Upper lobe of right lung (tissue), 1 donor: ENCODE measurements around the gene PRDM16. TPM values are rescaled to one million over a fixed set of nuclear protein-coding genes. Genes with fewer than 3 reads are reported as not detected.

Source experiments
- ATAC-seq: fragments of 200-7000 bp; cut with Tn5 transposase; one replicate; pipeline ENCODE4 v1.9.1; 2020; ENCODE audit warnings: mild to moderate bottlenecking, moderate library complexity
- DNase-seq: peaks from one replicate; pipeline ENCODE4 v3.0.0-alpha.2; 2020
- H3K27ac ChIP-seq: fragments of 200-600 bp; one replicate; pipeline ENCODE4 v1.8.0; 2022
- H3K27me3 ChIP-seq: fragments of 200-600 bp; one replicate; pipeline ENCODE4 v1.8.0; 2022; ENCODE audit warnings: mild to moderate bottlenecking
- H3K36me3 ChIP-seq: fragments of 200-600 bp; one replicate; pipeline ENCODE4 v1.8.0; 2022
- H3K4me1 ChIP-seq: fragments of 200-600 bp; one replicate; pipeline ENCODE4 v1.8.0; 2022
- H3K4me3 ChIP-seq: fragments of 200-600 bp; one replicate; pipeline ENCODE4 v1.8.0; 2022; ENCODE audit warnings: mild to moderate bottlenecking
- H3K9me3 ChIP-seq: fragments of 200-600 bp; one replicate; pipeline ENCODE4 v1.8.0; 2022
- intact Hi-C: fragments of 100-400 bp; cut with DNase I; formaldehyde crosslinking; loops from one replicate; pipeline ENCODE4 v1.11.0; 2022
- total RNA-seq: library from RNA; stranded (reverse); fragmentation: NEBNext Ultra II Directional; extraction: Animal tissue kit (Norgen Biotek cat#: 25700); gene quantifications from one replicate; pipeline ENCODE4 v1.2.1, GENCODE V29; 2021
- TF ChIP-seq, protein P1 (sequence below): fragments of 200-600 bp; IDR thresholded peaks from one replicate; pipeline ENCODE4 v1.8.0; 2022; ENCODE audit warnings: antibody characterized with exemption
- donor health status: DM: no; HTN: yes; CAD: no; lungs with severe emphysema.

Gene PRDM16
- total RNA-seq, 1 donor from 2014 or later, result 21.0 TPM

DNA sequence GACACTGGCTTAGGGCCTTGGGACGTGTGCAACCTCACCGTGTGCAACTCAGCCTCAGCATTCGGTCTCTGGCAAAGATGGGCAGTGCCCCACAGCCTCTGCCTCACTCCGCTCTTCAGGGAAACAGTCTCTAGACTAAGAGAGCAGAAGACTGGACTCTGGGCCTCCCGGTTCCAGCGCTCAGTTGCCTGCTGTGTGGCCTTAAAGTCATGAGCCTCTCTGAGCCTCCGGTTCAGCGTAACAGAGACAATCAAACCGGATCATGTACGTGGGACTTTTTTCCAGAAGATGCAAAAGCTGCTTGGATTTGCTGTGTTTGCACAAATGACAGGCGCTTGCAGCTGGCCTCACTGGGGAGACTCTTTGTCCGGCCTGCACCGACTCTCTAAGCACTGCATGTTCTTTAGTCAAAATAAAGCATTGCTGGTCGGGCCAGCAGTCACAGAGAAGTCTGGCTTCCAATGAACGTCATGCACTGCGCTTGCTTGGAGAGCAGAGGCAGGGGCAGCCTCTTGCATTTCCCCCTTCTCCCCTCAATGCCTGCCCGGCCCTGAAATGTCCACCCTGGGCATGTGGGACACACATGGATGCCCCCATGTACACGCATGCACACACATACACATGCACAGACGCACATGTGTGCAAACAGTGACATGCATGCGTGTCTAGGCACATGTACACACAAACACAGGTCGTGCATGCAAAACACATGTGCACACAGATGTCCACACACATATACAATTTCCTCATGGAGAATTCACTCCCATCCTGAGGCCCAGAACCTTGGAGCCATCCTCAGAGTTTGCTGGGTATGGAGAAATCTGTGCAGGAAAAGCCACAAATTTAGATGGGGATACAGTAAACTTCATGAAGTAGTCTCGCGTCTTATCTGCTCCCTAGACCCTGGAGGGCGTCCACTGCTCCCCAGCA lies 152.4 kb downstream of the PRDM16 start:
- ATAC-seq (no peak), DNase-seq (no peak)
- Histone ChIP-seq H3K9me3 (no peaks in the 10 kb centered on the region), H3K27me3 (peaks cover 4% of the 10 kb centered on the region), H3K36me3 (no peaks in the 10 kb centered on the region), H3K4me3 (no peak overlapping the region), H3K27ac (no peak overlapping the region), H3K4me1 (peaks cover 13% of the 10 kb centered on the region)
- intact Hi-C loops, result no loop called here
- TF ChIP-seq, protein P1, sequence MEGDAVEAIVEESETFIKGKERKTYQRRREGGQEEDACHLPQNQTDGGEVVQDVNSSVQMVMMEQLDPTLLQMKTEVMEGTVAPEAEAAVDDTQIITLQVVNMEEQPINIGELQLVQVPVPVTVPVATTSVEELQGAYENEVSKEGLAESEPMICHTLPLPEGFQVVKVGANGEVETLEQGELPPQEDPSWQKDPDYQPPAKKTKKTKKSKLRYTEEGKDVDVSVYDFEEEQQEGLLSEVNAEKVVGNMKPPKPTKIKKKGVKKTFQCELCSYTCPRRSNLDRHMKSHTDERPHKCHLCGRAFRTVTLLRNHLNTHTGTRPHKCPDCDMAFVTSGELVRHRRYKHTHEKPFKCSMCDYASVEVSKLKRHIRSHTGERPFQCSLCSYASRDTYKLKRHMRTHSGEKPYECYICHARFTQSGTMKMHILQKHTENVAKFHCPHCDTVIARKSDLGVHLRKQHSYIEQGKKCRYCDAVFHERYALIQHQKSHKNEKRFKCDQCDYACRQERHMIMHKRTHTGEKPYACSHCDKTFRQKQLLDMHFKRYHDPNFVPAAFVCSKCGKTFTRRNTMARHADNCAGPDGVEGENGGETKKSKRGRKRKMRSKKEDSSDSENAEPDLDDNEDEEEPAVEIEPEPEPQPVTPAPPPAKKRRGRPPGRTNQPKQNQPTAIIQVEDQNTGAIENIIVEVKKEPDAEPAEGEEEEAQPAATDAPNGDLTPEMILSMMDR, result no peak

GRCh38 chr1:3222042-3222692 lies 153.2 kb downstream of the PRDM16 start:
- Histone ChIP-seq H3K9me3 (no peaks in the 10 kb centered on the region), H3K4me1 (peaks cover 13% of the 10 kb centered on the region), H3K36me3 (no peaks in the 10 kb centered on the region), H3K4me3 (no peak overlapping the region), H3K27ac (no peak overlapping the region), H3K27me3 (peaks cover 4% of the 10 kb centered on the region)
- TF ChIP-seq, protein P1, result no peak
- DNase-seq, result peak; percentile 81
- ATAC-seq, result peak; percentile 77
- intact Hi-C loops, result no loop called here

DNA sequence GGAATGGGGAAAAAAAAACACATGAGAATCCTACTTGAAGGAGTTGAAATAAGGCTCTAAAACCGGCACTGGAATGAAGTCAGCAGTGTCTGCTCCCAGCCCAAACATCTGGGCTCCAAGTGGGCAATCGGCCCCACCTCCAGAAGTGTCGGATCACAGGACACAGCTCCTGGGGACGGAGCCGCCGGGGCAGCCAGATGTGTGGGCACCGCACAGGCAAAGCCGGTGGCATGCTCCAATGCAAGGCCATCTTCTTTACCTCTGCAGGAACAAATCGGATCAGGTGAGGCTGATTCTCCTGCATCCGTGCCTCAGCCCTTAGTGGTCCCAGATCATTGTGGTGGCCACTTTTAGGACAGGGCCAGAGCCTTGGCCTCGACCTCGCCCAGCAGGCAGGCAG lies 156.7 kb downstream of the PRDM16 start:
- Histone ChIP-seq H3K4me3 (no peak overlapping the region), H3K9me3 (no peaks in the 10 kb centered on the region), H3K27ac (no peak overlapping the region), H3K36me3 (no peaks in the 10 kb centered on the region), H3K4me1 (peaks cover 6% of the 10 kb centered on the region), H3K27me3 (peaks cover 4% of the 10 kb centered on the region)
- intact Hi-C loops, result no loop called here
- DNase-seq (no peak), ATAC-seq (no peak)
- TF ChIP-seq, protein P1, result no peak

DNA sequence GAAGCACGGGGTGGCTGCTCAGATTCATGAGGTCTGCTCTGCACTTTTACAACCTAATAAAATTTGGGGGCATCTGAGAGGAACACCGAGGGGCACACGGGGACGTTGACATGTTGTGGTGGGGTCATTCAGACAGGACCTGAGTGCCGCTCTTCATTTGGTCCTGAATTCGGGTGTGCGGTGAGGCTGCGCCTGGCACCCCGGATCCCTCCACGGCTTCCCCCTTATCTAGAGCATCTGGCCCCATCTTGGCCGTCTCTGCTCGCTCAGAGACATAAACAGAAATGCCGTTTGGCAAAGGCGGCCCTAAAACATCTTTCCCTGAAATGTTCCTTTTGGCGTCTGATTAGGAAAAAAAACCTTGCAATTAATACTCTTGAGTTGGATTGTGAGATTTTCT lies 157.2 kb downstream of the PRDM16 start:
- DNase-seq, result no peak
- intact Hi-C loops, result no loop called here
- peaks cover 4% of the 10 kb centered on the region for H3K27me3 ChIP-seq
- H3K4me3 ChIP-seq, result no peak overlapping the region
- H3K36me3 ChIP-seq, result no peaks in the 10 kb centered on the region
- peaks cover 6% of the 10 kb centered on the region for H3K4me1 ChIP-seq
- no peak for ATAC-seq
- no peaks in the 10 kb centered on the region for H3K9me3 ChIP-seq
- TF ChIP-seq, protein P1, result no peak
- H3K27ac ChIP-seq, result no peak overlapping the region

GRCh38 chr1:3226701-3227350 lies 157.8 kb downstream of the PRDM16 start:
- intact Hi-C loops, result no loop called here
- TF ChIP-seq, protein P1, result no peak
- peaks cover 6% of the 10 kb centered on the region for H3K4me1 ChIP-seq
- no peaks in the 10 kb centered on the region for H3K36me3 ChIP-seq
- no peaks in the 10 kb centered on the region for H3K9me3 ChIP-seq
- H3K27ac ChIP-seq, result no peak overlapping the region
- no peak overlapping the region for H3K4me3 ChIP-seq
- DNase-seq (no peak), ATAC-seq (no peak)
- H3K27me3 ChIP-seq, result peaks cover 4% of the 10 kb centered on the region
